ENCODE measurements around the gene ABHD6.
"Not testable (repeated sequence)": the region's sequence is repeated elsewhere in the genome, so short reads cannot be mapped to it uniquely, and the experiment has no call there.

ABHD6 gene

GRCh38 chr3:58324391-58325390, 87.1 kb downstream of the ABHD6 start:
- DNase-seq: no peak

GRCh38 chr3:58325525-58325992, 88.0 kb downstream of the ABHD6 start:
- no peak for DNase-seq

GRCh38 chr3:58326267-58326900, 88.8 kb downstream of the ABHD6 start:
- no peak for DNase-seq

- no peak for DNase-seq
Measured at GRCh38 chr3:58329150-58329921, 91.7 kb downstream of the ABHD6 start.

- DNase-seq: no peak
Measured at GRCh38 chr3:58329922-58330413, 92.4 kb downstream of the ABHD6 start.

GRCh38 chr3:58331593-58332152, 94.1 kb downstream of the ABHD6 start:
- no peak for DNase-seq

GRCh38 chr3:58332575-58333188, 95.1 kb downstream of the ABHD6 start, which contains the start of gene PXK:
TSS of gene PXK (plus strand) at chr3:58332892. CDS start at chr3:58332989, 97 bp downstream.
- no peak for DNase-seq

GRCh38 chr3:58333206-58334012, 95.8 kb downstream of the ABHD6 start:
- DNase-seq: no peak

- DNase-seq: no peak
Measured at GRCh38 chr3:58334013-58334321, 96.4 kb downstream of the ABHD6 start.

- DNase-seq: no peak
Measured at GRCh38 chr3:58334506-58334884, 96.9 kb downstream of the ABHD6 start.

- no peak for DNase-seq
Measured at GRCh38 chr3:58335652-58335947, 98.0 kb downstream of the ABHD6 start.

- no peak for DNase-seq
Measured at GRCh38 chr3:58336135-58336882, 98.7 kb downstream of the ABHD6 start.

GRCh38 chr3:58337190-58337589, 99.6 kb downstream of the ABHD6 start:
- DNase-seq: no peak

GRCh38 chr3:58339146-58339545, 101.6 kb downstream of the ABHD6 start:
- DNase-seq: not testable (repeated sequence)

- no peak for DNase-seq
Measured at GRCh38 chr3:58340594-58341244, 103.1 kb downstream of the ABHD6 start.

GRCh38 chr3:58341376-58341775, 103.8 kb downstream of the ABHD6 start:
- no peak for DNase-seq

- DNase-seq: no peak
Measured at GRCh38 chr3:58342676-58343075, 105.1 kb downstream of the ABHD6 start.
